Stimulated activated CD8-positive, alpha-beta memory T cell treated with anti-CD3 and anti-CD28 coated beads, Interleukin-12 subunit alpha, Interleukin-12 subunit beta, amount 100 ng/mL, for 4 hours (primary cell): ENCODE measurements around the gene GPS2.
A peak's percentile ranks its signal among the peaks of the same experiment; 100 is the strongest.
"Not testable (repeated sequence)": the region's sequence is repeated elsewhere in the genome, so short reads cannot be mapped to it uniquely, and the experiment has no call there.

Source experiments
- DNase-seq: peaks from one replicate; pipeline ENCODE4 v3.0.0-alpha.2; 2020; ENCODE audit warnings: low read depth

GPS2 gene

DNA sequence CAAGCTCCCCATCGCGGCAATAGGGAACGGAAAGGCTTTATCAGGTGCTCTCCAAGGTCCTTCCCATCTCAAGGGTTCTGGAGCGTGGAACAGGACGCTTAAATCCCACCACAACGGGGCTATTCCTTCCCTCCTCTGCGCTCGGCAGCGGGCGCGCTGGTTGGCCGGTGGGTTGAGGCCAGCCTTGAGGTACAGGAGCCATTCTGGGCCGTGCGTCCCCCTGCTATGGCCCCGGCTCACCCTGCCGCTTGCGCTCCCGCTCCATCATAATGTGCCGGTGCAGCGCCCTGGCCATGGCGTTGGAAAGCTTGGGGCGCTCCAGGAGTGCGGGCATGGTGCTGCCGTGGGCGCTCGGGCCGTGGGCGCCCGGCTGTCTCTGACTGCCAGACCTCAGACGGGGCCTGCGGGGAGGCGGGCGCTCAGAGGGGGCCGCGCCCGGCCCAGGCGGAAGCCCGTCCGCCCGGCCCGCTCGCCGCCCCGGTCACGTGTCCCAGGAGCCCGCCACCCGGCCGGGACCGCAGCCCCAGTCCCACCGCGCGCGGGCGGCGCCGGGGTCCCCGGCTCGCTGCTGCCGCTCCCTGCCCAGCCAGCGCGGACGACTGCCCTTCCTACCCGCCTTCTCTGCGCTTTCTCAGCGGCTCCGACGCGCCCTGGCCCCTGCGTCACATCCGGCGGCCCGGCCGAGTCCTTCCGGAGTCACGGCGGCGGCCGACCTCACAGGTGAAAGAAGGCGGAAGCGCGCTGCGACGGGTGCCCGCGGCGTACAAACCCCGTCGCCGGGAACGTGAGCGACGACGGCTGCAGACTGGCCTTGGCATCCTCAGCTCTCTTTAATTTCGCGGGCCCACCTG lies at the start of gene GPS2:
Gene GPS2 (minus strand): TSS at position 642 of the 851 bp plus-strand sequence. CDS start 308 bp downstream, at position 334.
- peak; percentile 88 for DNase-seq

- DNase-seq: no peak
Measured at GRCh38 chr17:7363311-7363710, 48.2 kb upstream of the GPS2 start.

- no peak for DNase-seq
Measured at GRCh38 chr17:7361906-7362305, 46.7 kb upstream of the GPS2 start.

- DNase-seq: no peak
Measured at GRCh38 chr17:7357381-7357780, 42.2 kb upstream of the GPS2 start.

DNA sequence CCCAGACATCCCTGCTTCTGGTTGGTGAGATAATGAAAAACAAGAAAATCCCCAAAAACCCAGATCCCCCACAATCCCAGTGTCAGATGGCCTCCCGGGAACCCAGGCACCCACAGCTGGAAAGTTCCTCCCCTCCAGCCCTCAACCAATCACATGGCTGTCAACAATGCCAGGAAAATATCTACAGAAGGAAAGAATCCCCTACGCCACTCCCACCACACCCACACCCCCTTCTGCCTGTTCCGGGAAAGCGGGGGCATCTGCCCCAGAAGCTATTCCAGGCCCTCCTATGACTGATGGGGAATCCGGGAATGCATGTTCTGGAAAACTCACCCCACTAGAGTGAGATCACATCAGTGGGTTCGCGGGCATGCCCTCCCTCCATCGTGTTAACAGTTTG lies 41.6 kb upstream of the GPS2 start:
- no peak for DNase-seq

DNA sequence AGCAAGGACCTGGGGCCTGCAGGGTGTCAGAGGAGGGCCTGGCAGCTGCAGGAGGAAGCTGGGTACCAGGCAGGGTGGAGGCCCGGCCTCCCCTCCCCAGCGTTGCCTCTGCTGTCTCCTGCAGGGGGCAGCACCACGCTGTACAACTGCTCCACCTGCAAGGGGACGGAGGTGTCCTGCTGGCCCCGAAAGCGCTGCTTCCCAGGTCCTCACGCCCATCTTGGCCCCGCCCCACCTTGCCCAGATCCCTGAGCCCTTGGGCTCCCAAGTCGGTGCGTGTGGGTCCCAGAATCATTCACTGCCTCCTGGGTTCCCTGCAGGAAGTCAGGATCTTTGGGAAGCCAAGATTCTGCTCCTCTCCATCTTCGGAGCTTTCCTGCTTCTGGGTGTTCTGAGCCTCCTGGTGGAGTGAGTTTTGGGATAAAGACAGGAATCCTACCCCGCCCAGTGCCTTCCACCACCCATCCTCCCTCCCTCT lies 41.0 kb upstream of the GPS2 start:
- peak; percentile 66 for DNase-seq

DNA sequence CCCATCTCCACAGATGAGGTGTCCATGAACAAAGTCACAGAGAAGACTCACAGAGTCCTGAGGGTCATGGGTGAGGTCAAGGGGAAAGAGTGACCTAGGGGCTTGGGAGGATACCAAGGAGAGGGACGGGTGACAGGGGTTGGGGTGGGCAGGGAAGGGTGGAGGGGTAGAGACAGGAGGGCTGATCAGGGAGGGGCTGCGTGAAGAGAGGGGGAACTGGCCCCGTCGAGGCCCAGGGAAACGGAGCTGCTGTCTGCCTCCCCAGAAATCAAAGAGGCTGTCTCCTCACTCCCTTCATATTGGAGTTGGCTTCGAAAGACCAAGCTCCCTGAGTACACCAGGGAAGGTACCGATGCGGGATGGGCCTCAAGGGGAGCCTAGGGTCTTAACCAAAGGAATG lies 40.4 kb upstream of the GPS2 start:
- DNase-seq: no peak

DNA sequence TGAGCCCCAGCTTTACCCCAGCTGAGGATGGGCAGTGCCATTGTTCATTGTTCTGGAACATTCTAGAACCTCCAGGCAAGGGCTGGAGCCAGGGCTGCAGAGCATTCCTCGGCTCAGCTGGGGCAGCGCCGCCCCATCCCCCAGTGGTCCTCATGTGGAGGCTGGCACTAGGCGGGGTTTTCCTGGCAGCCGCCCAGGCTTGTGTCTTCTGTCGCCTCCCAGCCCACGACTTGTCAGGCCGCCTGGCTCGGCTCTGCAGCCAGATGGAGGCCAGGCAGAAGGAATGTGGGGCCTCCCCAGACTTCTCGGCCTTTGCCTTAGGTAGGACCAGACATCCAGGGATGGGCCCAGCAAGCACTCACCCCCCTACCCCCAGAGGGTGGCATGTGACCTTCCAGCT lies 39.9 kb upstream of the GPS2 start, which contains the start of gene TMEM95:
Gene TMEM95 (plus strand): TSS at position 104 of the 400 bp plus-strand sequence. CDS start 49 bp downstream, at position 153.
- no peak for DNase-seq

DNA sequence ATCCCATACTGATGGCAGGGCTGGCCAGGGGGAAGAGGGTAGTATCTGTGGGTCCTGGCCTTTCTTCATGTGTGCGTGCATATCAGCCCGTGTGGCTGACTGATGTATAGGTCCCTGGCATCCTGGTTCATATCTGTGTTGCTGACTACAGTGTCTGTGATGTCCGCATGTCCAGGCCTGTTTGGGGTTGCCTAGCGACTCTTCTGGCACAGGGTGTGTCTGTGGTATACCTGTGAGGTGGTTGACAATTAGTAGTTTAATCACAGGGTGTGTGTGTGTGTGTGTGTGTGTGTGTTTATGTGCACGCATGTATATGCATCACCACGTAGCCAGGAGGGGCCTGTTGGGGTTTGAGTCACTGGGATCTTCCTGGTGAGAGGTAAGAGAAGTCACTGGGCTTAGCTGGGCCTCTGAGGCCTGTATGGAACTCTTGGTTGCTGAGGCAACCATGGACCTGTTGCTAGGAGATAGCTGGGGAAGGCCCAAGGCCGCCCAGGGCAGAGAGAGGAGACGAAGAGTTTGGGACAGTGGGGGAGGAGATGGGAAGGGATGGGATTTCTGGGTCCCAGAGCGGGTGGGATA lies 39.2 kb upstream of the GPS2 start:
- no peak for DNase-seq

- DNase-seq: no peak
Measured at GRCh38 chr17:7352910-7353635, 37.9 kb upstream of the GPS2 start.

GRCh38 chr17:7352503-7352889 lies 37.3 kb upstream of the GPS2 start:
- DNase-seq: no peak

DNA sequence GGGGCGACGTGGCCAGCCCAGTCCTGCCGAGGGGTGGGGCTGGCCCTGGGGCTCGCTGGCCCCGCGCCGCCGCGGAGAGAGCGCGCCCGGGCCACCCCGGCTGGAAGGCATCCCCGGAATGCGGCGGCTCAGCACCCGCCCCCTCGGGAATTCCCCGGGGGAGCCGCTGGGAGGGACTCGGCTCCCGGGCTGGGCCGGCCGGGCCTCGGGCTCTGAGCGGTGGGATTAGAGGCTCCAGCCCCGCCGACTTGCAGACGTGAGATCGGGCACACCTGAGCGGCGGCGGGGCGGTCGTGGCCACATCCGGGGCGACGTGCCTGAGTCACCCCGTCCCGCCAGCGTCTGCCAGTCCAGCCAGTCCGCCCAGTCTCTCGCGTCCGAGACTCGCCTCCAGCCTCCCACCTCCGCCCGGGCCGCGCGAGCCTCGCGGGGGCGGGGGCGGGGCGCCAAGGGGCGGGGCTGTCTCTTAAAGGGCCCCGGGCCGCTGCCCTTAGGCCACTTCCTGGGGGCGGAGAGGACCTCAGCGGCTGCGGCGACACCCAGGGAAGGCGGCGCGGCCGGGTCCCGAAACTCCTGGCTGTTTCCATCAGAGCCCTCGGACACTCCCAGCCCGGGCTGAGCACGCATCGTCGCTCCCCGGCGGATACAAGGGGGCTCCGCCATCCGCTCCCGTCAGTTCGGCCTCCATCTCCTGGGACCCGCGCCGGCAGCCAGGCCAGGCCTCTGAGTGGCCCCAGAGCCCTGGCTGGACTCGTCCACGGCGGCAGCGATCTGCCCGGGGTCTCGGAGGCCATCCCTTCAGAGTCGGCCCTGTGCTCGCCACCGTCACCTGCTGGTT lies 36.7 kb upstream of the GPS2 start, which contains the start of gene KCTD11:
Gene KCTD11 (plus strand): TSS at position 498 of the 838 bp plus-strand sequence.
- peak; percentile 71 for DNase-seq

DNA sequence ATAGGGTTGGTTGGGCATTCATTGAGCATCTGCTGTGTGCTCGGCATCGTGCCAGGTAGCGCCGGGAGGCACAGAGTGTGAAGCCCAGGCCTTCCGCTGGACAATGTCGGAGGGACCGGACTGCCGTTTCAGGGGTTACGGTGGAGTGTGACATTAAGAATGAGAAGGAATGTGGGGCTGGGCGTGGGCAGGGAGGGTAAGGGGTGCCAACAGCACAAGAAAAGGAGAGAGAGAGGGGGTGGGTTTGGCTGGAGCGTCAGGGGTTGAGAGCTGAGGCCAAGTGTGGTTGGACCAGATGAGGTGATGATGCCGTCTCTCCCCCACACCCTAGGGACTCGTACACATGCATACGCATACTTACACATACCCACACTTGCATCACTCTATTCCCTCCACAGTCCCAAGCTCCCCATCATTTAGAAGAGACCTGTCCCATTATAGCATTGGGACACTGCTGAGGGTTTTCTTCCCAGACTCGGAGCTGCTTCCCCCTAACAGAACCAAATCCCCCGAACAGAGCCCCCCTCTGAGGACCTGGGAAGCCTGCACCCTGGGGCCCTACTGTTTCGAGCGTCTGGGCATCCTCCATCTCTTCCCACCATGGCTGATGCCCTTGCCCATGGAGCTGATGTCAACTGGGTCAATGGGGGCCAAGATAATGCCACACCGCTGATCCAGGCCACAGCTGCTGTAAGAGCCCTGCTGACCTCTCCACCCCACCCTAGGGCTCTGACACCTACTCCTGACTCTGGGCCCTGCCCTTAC lies 33.5 kb upstream of the GPS2 start:
- no peak for DNase-seq

- no peak for DNase-seq
Measured at GRCh38 chr17:7347630-7348477, 32.7 kb upstream of the GPS2 start.

- no peak for DNase-seq
Measured at GRCh38 chr17:7346761-7347614, 31.8 kb upstream of the GPS2 start.

GRCh38 chr17:7343250-7343649 lies 28.1 kb upstream of the GPS2 start:
- DNase-seq: no peak

GRCh38 chr17:7341842-7342241 lies 26.7 kb upstream of the GPS2 start:
- DNase-seq: no peak

DNA sequence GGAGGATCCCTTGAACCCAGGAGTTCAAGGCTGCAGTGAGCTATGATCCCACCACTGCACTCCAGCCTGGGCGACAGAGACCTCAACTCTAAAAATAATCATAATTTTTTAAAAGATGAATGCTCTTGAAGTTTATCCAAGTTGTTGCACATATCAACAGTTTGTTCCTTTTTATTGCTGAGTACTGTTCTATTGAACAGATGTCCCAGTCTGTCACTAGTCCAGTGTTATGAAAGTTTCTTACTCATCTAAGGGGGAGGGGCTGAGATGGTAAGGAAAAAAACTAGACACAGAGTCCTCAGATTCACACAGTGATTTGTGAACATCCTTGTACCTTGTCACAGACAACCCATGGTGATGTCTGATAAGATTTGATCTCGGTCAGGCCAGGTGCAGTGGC lies 25.0 kb upstream of the GPS2 start:
- DNase-seq: no peak

- DNase-seq: not testable (repeated sequence)
Measured at GRCh38 chr17:7337600-7337999, 22.4 kb upstream of the GPS2 start.
